ENCODE data around the gene HNRNPU.
A peak's percentile ranks its signal among the peaks of the same experiment; 100 is the strongest.

Gene HNRNPU

DNA sequence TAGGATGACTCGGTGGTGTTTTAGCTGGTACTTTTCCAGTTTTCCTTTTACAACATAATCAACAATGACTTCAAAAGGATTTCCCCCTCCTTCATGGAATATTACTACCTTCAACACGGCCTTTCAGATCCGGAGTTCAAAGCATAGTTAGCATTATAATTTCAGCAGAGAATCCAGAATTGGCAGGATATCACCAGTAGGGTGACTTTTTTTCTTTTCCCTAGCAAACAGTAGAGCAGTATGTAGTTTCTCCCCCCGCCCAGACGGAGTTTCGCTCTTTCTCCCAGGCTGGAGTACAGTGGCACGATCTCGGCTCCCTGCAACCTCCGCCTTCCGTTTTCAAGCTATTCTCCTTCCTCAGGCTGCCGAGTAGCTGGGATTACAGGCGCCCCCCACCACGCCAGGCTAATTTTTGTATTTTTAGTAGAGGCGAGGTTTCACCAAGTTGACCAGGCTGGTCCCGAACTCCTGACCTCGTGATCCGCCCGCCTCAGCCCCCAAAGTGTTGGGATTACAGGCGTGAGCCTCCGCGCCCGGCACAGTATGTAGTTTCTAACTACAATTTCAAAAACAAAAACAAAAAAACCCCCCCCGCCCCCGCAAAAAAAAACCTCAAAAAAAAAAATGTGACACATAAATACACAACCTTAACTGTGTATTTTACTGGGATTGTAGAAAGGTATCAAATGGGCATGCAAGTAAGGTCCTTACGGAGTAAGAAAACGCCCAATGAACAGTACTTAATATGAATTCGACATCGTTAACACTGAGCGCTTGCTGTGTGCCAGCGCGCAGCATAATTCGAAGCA is 30.4 kb downstream of the HNRNPU start (continued):
- no peak for TF ChIP-seq ZNF148 (tag by site-specific recombination; IDR thresholded peaks at IDR 0.05; ENCODE audit: borderline replicate concordance)
- TF ChIP-seq ZNF18 (tag by site-specific recombination; IDR thresholded peaks at IDR 0.05): 0 out of 2 replicates have a peak, but pooled peaks have one; percentile 43
- peak; percentile 27; the same call in 1 of the 2 replicates for TF ChIP-seq HIC1 (tag by site-specific recombination; IDR thresholded peaks at IDR 0.05)
- TF ChIP-seq ZNF600 (tag by site-specific recombination; IDR thresholded peaks at IDR 0.05): peak; percentile 8; the same call in 1 of the 2 replicates
- TF ChIP-seq SP3 (tag by site-specific recombination; IDR thresholded peaks at IDR 0.05): no peak
- peak; percentile 58 for TF ChIP-seq SP7 (tag by site-specific recombination; IDR thresholded peaks at IDR 0.05)
- TF ChIP-seq ZBTB8A (tag by site-specific recombination; IDR thresholded peaks at IDR 0.05): peak; percentile 99
- no peak for TF ChIP-seq KLF9 (tag by site-specific recombination; IDR thresholded peaks at IDR 0.05; ENCODE audit: low read depth)
- TF ChIP-seq ZNF16 (tag by site-specific recombination; IDR thresholded peaks at IDR 0.05; ENCODE audit: low read depth): no peak; the same call in 1 of the 2 replicates
- no peak for TF ChIP-seq ZNF48 (tag by site-specific recombination; IDR thresholded peaks at IDR 0.05)
- peak; percentile 74; the same call in 1 of the 2 replicates for TF ChIP-seq ZNF501 (tag by site-specific recombination; IDR thresholded peaks at IDR 0.05)
- peak; percentile 35 for TF ChIP-seq BCL11B (tag by site-specific recombination; IDR thresholded peaks at IDR 0.05; ENCODE audit: low read depth)
- no peak for TF ChIP-seq ZNF560 (tag by site-specific recombination; IDR thresholded peaks at IDR 0.05; ENCODE audit: borderline replicate concordance)
- no peak for TF ChIP-seq ZNF350 (tag by site-specific recombination; IDR thresholded peaks at IDR 0.05)
- TF ChIP-seq, protein P1, sequence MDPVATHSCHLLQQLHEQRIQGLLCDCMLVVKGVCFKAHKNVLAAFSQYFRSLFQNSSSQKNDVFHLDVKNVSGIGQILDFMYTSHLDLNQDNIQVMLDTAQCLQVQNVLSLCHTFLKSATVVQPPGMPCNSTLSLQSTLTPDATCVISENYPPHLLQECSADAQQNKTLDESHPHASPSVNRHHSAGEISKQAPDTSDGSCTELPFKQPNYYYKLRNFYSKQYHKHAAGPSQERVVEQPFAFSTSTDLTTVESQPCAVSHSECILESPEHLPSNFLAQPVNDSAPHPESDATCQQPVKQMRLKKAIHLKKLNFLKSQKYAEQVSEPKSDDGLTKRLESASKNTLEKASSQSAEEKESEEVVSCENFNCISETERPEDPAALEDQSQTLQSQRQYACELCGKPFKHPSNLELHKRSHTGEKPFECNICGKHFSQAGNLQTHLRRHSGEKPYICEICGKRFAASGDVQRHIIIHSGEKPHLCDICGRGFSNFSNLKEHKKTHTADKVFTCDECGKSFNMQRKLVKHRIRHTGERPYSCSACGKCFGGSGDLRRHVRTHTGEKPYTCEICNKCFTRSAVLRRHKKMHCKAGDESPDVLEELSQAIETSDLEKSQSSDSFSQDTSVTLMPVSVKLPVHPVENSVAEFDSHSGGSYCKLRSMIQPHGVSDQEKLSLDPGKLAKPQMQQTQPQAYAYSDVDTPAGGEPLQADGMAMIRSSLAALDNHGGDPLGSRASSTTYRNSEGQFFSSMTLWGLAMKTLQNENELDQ (tag by site-specific recombination; IDR thresholded peaks at IDR 0.05; ENCODE audit: low read depth): no peak
- peak; percentile 87 for TF ChIP-seq ZNF391 (tag by site-specific recombination; IDR thresholded peaks at IDR 0.05; ENCODE audit: borderline replicate concordance, low read depth)
- TF ChIP-seq ZNF362 (tag by site-specific recombination; IDR thresholded peaks at IDR 0.05): peak; percentile 100
- TF ChIP-seq, protein P2, sequence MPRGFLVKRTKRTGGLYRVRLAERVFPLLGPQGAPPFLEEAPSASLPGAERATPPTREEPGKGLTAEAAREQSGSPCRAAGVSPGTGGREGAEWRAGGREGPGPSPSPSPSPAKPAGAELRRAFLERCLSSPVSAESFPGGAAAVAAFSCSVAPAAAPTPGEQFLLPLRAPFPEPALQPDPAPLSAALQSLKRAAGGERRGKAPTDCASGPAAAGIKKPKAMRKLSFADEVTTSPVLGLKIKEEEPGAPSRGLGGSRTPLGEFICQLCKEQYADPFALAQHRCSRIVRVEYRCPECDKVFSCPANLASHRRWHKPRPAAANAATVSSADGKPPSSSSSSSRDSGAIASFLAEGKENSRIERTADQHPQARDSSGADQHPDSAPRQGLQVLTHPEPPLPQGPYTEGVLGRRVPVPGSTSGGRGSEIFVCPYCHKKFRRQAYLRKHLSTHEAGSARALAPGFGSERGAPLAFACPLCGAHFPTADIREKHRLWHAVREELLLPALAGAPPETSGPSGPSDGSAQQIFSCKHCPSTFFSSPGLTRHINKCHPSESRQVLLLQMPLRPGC (tag by site-specific recombination; IDR thresholded peaks at IDR 0.05): peak; percentile 5; the same call in 1 of the 2 replicates
- no peak for TF ChIP-seq ZNF248 (tag by site-specific recombination; IDR thresholded peaks at IDR 0.05)
- TF ChIP-seq ZNF292 (tag by site-specific recombination; IDR thresholded peaks at IDR 0.05; ENCODE audit: borderline replicate concordance, low read depth): no peak
- peak; percentile 66; the same call in 1 of the 2 replicates for TF ChIP-seq ZBTB48 (tag by site-specific recombination; IDR thresholded peaks at IDR 0.05)
- peak; percentile 94 for TF ChIP-seq ZNF792 (tag by site-specific recombination; IDR thresholded peaks at IDR 0.05)
- no peak; the same call in 1 of the 2 replicates for TF ChIP-seq ZSCAN4 (tag by site-specific recombination; IDR thresholded peaks at IDR 0.05)
- TF ChIP-seq TRIM28 (IDR thresholded peaks at IDR 0.05; ENCODE audit: borderline replicate concordance, low read length): no peak
- 0 out of 2 replicates have a peak, but pooled peaks have one; percentile 24 for TF ChIP-seq GLIS2 (tag by site-specific recombination; IDR thresholded peaks at IDR 0.05)
- TF ChIP-seq ZBTB7A (tag by site-specific recombination; IDR thresholded peaks at IDR 0.05; ENCODE audit: low read depth): peak; percentile 82
